Fibroblast of lung (primary cell): ENCODE results near the gene SOX30. TPM values are rescaled to one million over a fixed set of nuclear protein-coding genes. Genes with fewer than 3 reads are reported as not detected.

Source experiments
- DNase-seq, 2 donors: peaks; one replicate each; pipeline versions ENCODE4 v3.0.0 to v3.0.0-alpha.2; 2010; ENCODE audit warnings: low read depth in 2 of 2
- H2AFZ ChIP-seq: 2 replicates; pipeline ENCODE4 v1.5.1; 2012; ENCODE audit warnings: low read length, control low read depth, inconsistent platforms
- H3K27ac ChIP-seq: 2 replicates; pipeline ENCODE4 v1.5.1; 2011; ENCODE audit warnings: low read length, control low read depth; ENCODE audit not compliant: insufficient read depth
- H3K27me3 ChIP-seq: 2 replicates; pipeline ENCODE4 v1.5.1; 2011; ENCODE audit warnings: mild to moderate bottlenecking, low read length; ENCODE audit not compliant: control insufficient read depth, insufficient read depth
- H3K36me3 ChIP-seq: 2 replicates; pipeline ENCODE4 v1.5.1; 2011; ENCODE audit warnings: low read length; ENCODE audit not compliant: control insufficient read depth, insufficient read depth
- H3K4me1 ChIP-seq: 2 replicates; pipeline ENCODE4 v1.5.1; 2011; ENCODE audit warnings: low read length; ENCODE audit not compliant: control insufficient read depth, insufficient read depth; ENCODE audit errors: extremely low read depth
- H3K4me2 ChIP-seq: 2 replicates; pipeline ENCODE4 v1.5.1; 2011; ENCODE audit warnings: low read length, control low read depth; ENCODE audit not compliant: insufficient read depth; ENCODE audit errors: extremely low read depth
- H3K4me3 ChIP-seq, 4 experiments: fragments of 200-600 bp in 1 of 4; sonication (generic) in 1 of 4; replicated peaks in 1 of 4; 2 replicates each; pipeline ENCODE4 v1.5.1; 2011 to 2016; ENCODE audit warnings: low read length in 4 of 4, low read depth in 3 of 4, mild to moderate bottlenecking in 3 of 4, control low read depth in 2 of 4, inconsistent platforms in 1 of 4, mixed read lengths in 1 of 4; ENCODE audit not compliant: insufficient read depth in 1 of 4; ENCODE audit errors: control extremely low read depth in 1 of 4
- H3K79me2 ChIP-seq: 2 replicates; pipeline ENCODE4 v1.5.1; 2012; ENCODE audit warnings: mild to moderate bottlenecking, low read length, inconsistent platforms; ENCODE audit not compliant: control insufficient read depth, insufficient read depth
- H3K9ac ChIP-seq: 2 replicates; pipeline ENCODE4 v1.5.1; 2011; ENCODE audit warnings: mild to moderate bottlenecking, low read length, control low read depth; ENCODE audit not compliant: insufficient read depth
- H3K9me3 ChIP-seq: 2 replicates; pipeline ENCODE4 v1.5.1; 2012; ENCODE audit warnings: low read depth, low read length; ENCODE audit not compliant: control insufficient read depth, insufficient read depth
- H4K20me1 ChIP-seq: 2 replicates; pipeline ENCODE4 v1.5.1; 2011; ENCODE audit warnings: low read length; ENCODE audit not compliant: control insufficient read depth, insufficient read depth; ENCODE audit errors: extremely low read depth
- EZH2 ChIP-seq: IDR thresholded peaks from 2 replicates; pipeline ENCODE4 v1.5.1; 2012; ENCODE audit warnings: low read length, control low read depth, mild to moderate bottlenecking; ENCODE audit errors: missing control alignments
- polyA plus RNA-seq, 2 donors: library from polyadenylated mRNA; depleted of rRNA in 1 of 2; stranded (reverse) in 1 of 2; unstranded in 1 of 2; fragments of >200 nt; gene quantifications; 2 replicates each; pipeline ENCODE4 v1.2.1, GENCODE V29; 2011 to 2012; ENCODE audit warnings: missing spikeins in 1 of 2
- total RNA-seq: library from RNA; depleted of rRNA; stranded (reverse); fragments of >200 nt; gene quantifications from 2 replicates; pipeline ENCODE4 v1.2.1, GENCODE V29; 2014
- TF ChIP-seq, protein P1 (sequence below), 2 donors: IDR thresholded peaks in 1 of 2; conservative IDR thresholded peaks in 1 of 2; 1 replicate in 1 of 2; 2 replicates in 1 of 2; pipeline ENCODE4 v1.5.1; 2011 to 2012; ENCODE audit warnings: low read length in 2 of 2, control low read depth in 1 of 2, inconsistent platforms in 1 of 2, low read depth in 1 of 2, mild to moderate bottlenecking in 1 of 2

SOX30 gene
- total and polyA plus RNA-seq, 2 donors (not counting 1 experiment from before 2014, with no cell fraction given): 0.02 TPM; not detected in 1

DNA sequence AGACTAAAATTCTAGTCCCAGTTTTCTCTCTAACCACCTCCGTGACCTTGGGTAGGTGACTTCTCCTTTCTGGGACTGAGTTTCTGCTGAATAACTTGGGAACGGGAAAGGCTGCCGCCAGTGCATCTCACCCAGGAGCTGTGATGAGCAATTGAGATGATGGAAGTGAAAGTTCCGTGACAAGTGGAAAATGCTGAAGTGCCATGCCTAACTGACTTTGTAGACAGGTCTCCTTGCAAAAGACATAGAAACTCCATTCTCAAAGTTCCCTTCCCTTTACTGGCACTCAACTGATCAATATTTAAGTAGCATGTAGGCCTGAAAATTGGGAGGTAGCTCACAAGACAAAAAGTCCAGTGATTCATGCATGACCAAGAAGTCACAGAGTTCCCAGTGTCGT, 70.3 kb downstream of the SOX30 start:
- no peak overlapping the region for H3K4me3 ChIP-seq
- H3K27me3 ChIP-seq: no peaks in the 10 kb centered on the region
- H4K20me1 ChIP-seq: no peaks in the 10 kb centered on the region
- no peaks in the 10 kb centered on the region for H3K9me3 ChIP-seq
- no peak for DNase-seq
- no peak overlapping the region for H3K27ac ChIP-seq
- H3K4me2 ChIP-seq: no peak overlapping the region
- no peaks in the 10 kb centered on the region for H3K79me2 ChIP-seq
- no peak for TF ChIP-seq EZH2
- TF ChIP-seq, protein P1, sequence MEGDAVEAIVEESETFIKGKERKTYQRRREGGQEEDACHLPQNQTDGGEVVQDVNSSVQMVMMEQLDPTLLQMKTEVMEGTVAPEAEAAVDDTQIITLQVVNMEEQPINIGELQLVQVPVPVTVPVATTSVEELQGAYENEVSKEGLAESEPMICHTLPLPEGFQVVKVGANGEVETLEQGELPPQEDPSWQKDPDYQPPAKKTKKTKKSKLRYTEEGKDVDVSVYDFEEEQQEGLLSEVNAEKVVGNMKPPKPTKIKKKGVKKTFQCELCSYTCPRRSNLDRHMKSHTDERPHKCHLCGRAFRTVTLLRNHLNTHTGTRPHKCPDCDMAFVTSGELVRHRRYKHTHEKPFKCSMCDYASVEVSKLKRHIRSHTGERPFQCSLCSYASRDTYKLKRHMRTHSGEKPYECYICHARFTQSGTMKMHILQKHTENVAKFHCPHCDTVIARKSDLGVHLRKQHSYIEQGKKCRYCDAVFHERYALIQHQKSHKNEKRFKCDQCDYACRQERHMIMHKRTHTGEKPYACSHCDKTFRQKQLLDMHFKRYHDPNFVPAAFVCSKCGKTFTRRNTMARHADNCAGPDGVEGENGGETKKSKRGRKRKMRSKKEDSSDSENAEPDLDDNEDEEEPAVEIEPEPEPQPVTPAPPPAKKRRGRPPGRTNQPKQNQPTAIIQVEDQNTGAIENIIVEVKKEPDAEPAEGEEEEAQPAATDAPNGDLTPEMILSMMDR (conservative IDR thresholded peaks at IDR 0.05 in 1 of 2, IDR thresholded peaks at IDR 0.05 in 1 of 2; ENCODE audit: low read depth in 1 of 2, low read length in 2 of 2): no peak
- H2AFZ ChIP-seq: no peak overlapping the region
- no peak overlapping the region for H3K9ac ChIP-seq
- no peaks in the 10 kb centered on the region for H3K36me3 ChIP-seq
- H3K4me1 ChIP-seq: no peaks in the 10 kb centered on the region

DNA sequence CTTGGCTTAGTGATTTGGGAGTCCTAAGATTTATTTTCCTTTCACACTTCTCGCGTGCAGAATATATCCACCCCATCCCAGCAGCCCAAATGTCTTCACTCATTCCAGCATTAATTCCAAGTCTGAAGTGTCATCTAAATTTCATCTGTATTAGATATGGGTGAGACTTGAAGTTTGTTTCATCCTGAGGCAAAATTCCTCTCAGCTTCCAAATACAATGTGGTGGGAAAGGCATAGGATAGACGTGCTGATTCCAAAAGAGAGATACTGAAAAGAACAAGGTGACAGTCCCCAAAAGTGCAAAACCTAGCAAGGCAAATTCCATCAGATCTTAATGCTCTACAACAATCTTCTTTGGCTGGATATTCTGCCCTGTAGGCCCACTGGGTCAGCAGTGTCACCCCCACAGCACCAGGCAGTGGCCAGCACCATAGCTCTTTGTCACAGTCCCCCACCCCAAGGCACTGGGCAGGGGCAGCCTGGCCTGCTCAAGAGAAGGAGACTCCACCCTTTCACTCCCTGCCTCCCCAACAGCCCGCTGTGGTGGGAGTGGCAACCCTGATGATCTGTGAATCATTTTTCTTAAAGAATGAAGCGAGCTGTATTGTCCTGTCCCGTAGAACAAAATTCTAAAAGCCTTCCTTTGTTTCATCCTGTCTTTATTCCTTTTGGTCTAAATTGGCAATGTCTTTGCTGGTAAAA, 74.0 kb downstream of the SOX30 start:
- Histone ChIP-seq H2AFZ (no peak overlapping the region), H3K27ac (no peak overlapping the region)
- no peak for DNase-seq

DNA sequence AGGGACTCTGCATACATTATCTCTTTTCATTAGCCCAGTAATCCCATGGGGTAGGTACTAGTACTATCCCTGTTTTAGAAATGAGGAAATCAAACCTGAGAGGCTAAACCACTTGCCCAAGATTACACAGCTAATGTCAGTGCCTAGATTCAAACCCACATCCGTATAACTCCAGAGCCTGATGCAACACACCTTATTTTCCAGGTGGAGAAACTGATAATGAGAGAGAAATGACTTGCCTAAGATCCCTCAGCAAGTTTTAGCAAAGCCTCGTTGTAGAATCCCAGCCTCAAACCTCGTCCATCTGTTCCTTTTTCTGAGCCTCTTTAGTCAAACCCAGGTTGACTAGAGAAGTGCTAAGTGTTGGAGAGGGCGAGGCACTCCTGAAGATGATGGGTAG, 75.6 kb downstream of the SOX30 start:
- Histone ChIP-seq H2AFZ (no peak overlapping the region), H3K79me2 (peaks cover 25% of the 10 kb centered on the region), H4K20me1 (no peaks in the 10 kb centered on the region), H3K9ac (no peak overlapping the region), H3K9me3 (no peaks in the 10 kb centered on the region), H3K27me3 (no peaks in the 10 kb centered on the region), H3K4me1 (no peaks in the 10 kb centered on the region), H3K4me3 (no peak overlapping the region), H3K36me3 (no peaks in the 10 kb centered on the region), H3K4me2 (no peak overlapping the region), H3K27ac (no peak overlapping the region)
- DNase-seq: no peak
- TF ChIP-seq, protein P1 (conservative IDR thresholded peaks at IDR 0.05 in 1 of 2, IDR thresholded peaks at IDR 0.05 in 1 of 2; ENCODE audit: low read depth in 1 of 2, low read length in 2 of 2): no peak
- TF ChIP-seq EZH2: no peak

More for the DNA sequence above, 74.0 kb downstream of the SOX30 start:
- Histone ChIP-seq H3K4me3 (no peak overlapping the region), H3K9ac (no peak overlapping the region), H3K4me1 (no peaks in the 10 kb centered on the region), H3K9me3 (no peaks in the 10 kb centered on the region), H3K27me3 (no peaks in the 10 kb centered on the region), H3K36me3 (no peaks in the 10 kb centered on the region), H3K79me2 (peaks cover 15% of the 10 kb centered on the region), H3K4me2 (no peak overlapping the region), H4K20me1 (no peaks in the 10 kb centered on the region)
- TF ChIP-seq, protein P1 (conservative IDR thresholded peaks at IDR 0.05 in 1 of 2, IDR thresholded peaks at IDR 0.05 in 1 of 2; ENCODE audit: low read depth in 1 of 2, low read length in 2 of 2): no peak
- no peak for TF ChIP-seq EZH2

Other genes with a start within 250 kb of the SOX30 start
- 0.17 and 0.26 TPM in 2 replicates for gene NIPAL4, start 192.2 kb downstream of the SOX30 start, total RNA-seq
- gene NIPAL4, start 192.2 kb downstream of the SOX30 start, polyA plus RNA-seq: 0.06 and 0.07 TPM in 2 replicates
- gene ADAM19, start 76.7 kb downstream of the SOX30 start, total RNA-seq: 13.0 and 17.7 TPM in 2 replicates
- 19.3 and 65.2 TPM in 2 replicates for gene ADAM19, start 76.7 kb downstream of the SOX30 start, polyA plus RNA-seq
- not detected in 2 replicates for gene C5orf52, start 19.1 kb upstream of the SOX30 start, total RNA-seq
- not detected in 2 replicates for gene C5orf52, start 19.1 kb upstream of the SOX30 start, polyA plus RNA-seq
- 37.3 and 42.4 TPM in 2 replicates for gene THG1L, start 79.0 kb upstream of the SOX30 start, total RNA-seq
- gene THG1L, start 79.0 kb upstream of the SOX30 start, polyA plus RNA-seq: 16.1 and 18.0 TPM in 2 replicates
- gene LSM11, start 91.3 kb upstream of the SOX30 start, total RNA-seq: 2.1 and 3.1 TPM in 2 replicates
- 2.0 and 2.5 TPM in 2 replicates for gene LSM11, start 91.3 kb upstream of the SOX30 start, polyA plus RNA-seq
- gene CLINT1, start 206.7 kb upstream of the SOX30 start, total RNA-seq: 65.2 and 82.4 TPM in 2 replicates
- gene CLINT1, start 206.7 kb upstream of the SOX30 start, polyA plus RNA-seq: 95.7 and 99.0 TPM in 2 replicates